HG02981 (cell line): Measurements from ENCODE around the gene MRPS27.

Experiments used
- ATAC-seq: cut with Tn5 transposase; IDR thresholded peaks from one replicate; pipeline ENCODE4 v1.9.1; 2021; ENCODE audit warnings: mild to moderate bottlenecking, moderate library complexity; ENCODE audit not compliant: unreplicated experiment

MRPS27 gene

DNA sequence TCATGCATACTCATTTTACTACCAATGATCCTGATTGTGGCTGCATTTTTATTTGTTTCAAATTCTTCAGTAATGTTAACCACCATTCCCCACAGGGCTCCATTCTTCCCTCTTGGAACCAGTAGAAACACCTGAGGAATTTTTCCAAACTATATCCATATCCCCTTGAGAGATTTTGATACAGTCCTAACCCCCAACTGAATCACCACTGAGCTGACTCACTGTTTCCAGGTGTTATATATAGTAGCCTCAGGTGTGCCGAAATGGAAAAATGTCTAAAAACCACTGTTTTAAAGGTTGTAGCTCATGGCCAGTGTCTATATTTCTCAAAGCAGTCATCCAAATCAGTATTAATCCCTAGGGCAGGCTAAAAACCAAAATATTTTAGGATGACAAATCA is 85.2 kb downstream of the MRPS27 start:
- no peak for ATAC-seq

GRCh38 chr5:72234265-72234700 is 85.8 kb downstream of the MRPS27 start:
- ATAC-seq, result peak; percentile 82

DNA sequence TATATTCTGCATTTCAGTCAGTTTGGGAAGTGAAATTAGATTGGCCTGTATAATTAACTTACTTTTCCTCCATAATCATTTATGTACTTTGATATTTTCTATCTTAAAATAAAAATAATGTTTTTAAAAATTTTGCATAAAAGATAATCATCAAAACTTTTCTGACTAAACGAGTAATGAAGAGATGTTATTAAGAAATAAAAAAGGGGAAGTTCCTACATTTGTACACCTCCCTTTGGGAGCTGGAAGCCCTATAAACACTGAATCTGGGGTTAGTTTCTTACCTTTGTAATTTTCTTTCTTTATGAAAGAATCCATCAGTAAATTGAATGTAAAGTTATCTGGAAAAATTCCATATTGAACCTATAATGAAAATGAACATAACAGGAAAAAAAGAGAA is 86.2 kb downstream of the MRPS27 start:
- ATAC-seq, result no peak

- ATAC-seq, result peak; percentile 2
Observed at GRCh38 chr5:72232838-72233237, 87.2 kb downstream of the MRPS27 start.

GRCh38 chr5:72231991-72232703 is 87.9 kb downstream of the MRPS27 start:
- peak; percentile 38 for ATAC-seq

DNA sequence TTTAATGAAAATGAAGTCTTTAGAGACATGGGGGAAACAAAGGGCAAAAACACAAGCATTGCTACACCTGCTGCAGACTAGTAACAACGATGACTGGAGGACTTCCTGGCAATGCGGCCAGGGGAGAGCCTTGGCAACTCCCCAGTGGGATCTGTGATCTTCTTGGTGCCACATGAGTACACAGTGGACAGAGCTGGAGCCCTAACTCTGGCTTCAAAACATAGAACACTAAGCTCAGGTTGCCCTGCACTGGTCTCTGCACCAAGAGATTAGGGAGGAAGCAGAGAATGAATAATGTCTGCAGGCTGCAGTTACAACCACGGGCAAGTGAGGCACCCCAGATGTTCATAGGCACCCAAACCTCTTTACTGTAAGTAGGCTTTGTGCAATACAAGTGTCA is 91.1 kb downstream of the MRPS27 start:
- no peak for ATAC-seq

DNA sequence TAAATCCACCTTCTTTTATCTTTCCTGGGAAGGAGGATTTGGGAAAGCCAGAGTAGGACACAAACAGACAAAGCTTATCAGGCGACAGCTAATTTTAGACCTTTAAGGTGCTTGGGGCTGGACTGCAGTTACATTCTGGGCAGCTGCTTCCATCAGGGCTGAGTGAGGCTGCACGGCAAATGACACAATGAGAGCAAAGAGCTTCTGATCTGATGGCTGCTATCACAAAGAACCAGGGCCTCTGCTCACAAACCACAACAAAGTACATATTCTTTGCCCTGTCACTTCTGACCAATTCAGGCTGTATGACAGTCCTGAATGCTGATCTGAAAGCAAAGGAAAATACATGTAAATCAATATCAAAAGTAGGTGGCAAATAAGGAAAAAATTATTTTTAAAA is 93.1 kb downstream of the MRPS27 start:
- ATAC-seq, result no peak

DNA sequence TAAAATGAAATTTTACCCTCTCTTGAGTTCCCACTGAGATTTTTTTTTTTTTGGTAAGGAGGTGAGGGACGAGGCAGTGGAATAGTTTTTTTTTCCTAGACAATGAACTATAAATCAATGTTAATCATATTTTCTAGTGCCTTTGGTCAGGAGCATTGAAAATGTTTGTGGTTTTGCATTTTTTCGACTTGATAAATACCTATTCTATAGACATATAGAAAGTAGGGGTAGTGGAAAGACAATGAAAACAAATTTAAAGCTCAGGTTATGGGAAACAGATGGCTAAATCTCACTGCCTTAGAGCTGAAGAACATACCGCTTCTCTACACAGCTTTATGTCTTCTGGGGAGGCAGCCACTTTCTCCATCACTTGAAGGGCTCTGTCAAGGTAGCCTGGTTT is 94.3 kb downstream of the MRPS27 start:
- ATAC-seq, result no peak

DNA sequence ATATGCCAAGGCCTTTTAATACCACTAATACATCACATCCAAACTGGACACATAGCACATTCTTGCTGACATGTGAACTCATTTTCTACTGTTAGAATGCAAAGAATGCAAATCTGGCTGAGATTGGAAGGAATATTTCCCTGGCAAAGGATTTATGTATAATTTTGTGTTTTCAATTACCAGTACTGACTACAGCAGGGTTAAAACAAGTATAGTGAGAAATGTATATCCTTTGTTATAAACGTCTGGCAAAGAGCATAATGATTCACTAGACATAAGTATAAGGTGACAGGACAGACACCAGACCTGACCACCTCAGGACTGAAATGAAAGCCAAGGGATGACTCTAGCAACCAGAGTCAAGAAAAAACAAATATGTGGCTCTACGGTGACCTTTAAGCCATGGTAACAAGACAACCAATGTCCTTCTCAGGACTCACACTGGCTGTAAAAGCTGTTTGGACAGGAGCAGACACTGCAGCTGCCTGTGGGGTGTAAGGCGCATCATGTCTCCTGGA is 95.0 kb downstream of the MRPS27 start:
- no peak for ATAC-seq

DNA sequence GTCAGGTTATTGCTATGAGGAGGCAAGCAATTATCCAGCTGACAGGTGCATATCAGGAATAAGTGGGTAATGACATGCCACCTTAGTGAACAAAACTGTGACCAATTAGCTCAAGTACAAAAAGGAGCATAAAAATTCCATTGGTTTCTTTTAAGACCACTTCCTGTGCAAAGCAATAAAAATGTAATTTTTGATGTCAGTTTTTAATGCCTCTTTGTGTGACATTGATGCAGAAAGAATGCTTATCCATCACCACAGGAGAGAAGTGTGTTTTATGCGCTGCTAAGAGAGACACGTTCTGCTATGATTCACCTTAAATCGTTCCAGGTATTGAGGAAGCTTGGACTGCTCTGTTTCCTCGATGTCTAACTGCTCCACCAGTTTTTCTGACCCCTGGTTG is 96.7 kb downstream of the MRPS27 start:
- ATAC-seq, result no peak

DNA sequence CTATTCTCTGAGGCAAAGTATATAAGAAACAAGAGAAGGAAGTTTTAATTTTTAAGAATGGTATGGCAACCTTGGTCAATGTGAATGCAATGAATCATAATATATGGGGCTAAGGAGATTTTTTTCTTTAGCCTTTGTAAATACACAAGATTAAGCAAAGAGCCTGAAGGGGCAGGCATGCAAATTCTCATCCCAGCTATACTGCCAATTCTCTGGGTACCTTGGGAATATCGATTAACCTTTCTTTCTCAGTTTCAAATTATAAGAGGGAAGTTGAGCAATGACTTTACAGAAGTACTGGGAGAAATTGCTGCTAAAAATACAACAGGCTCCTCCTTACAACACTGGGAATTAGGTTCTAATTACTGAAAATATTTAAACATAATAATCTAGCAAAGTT is 97.5 kb downstream of the MRPS27 start:
- ATAC-seq, result no peak

DNA sequence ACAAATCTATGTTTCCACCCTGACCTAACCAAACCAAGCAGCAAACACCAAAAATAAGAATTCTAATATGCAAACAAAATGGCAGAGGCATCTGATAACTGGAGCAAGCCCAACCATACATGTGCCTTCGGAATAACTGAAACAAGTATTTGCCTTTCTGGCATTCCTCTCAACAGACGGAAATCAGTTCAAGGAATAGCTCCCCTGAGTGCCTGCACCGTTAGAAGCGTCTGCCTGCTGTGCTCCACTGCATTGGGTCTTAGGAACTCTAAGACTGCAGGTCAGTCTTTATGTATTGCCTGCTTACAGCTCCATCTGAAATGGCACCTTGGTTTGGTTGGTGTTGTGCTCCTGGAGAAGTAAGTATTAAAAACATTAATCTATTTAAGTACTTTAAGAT is 98.5 kb downstream of the MRPS27 start:
- ATAC-seq, result no peak

DNA sequence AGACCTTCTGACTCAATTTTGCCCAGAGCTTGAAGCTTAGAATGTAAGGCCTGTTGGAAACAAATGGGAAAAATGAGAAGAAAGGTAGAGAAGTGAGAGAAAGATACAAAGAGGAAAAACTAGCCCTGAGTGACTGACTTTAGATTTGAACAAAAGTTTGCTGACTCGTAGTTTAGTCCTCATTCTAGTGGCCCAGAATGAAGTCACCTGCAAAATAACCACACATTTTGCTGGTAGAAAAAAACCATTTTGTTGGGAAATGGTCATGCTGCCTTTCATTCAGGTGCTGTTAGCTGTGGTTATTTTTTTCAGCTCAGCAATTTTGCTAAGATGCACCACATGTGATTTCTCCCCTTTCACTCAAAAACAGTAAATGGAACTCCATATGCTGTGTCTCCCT is 98.9 kb downstream of the MRPS27 start:
- ATAC-seq, result no peak

DNA sequence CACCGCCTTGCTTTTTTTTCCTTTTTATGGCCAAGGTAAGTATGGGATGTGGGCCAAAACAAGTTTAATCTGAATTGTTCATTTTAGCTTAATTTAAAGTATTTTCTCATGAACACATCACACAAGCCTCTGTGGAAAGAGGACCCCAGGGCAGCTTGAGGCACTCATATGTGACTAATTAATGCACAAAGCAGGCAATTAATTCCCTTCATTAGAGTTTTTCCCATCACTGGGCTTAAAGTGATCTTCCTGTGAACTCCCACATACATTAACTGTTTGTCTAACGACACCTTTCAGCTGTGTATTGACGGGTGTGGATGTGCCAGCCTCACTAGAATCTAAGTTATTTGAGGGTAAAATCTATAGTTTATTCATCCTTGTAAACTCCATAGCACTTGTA is 103.3 kb downstream of the MRPS27 start:
- no peak for ATAC-seq

GRCh38 chr5:72214168-72214567 is 105.9 kb downstream of the MRPS27 start:
- no peak for ATAC-seq

- no peak for ATAC-seq
Observed at GRCh38 chr5:72213482-72213881, 106.6 kb downstream of the MRPS27 start.

DNA sequence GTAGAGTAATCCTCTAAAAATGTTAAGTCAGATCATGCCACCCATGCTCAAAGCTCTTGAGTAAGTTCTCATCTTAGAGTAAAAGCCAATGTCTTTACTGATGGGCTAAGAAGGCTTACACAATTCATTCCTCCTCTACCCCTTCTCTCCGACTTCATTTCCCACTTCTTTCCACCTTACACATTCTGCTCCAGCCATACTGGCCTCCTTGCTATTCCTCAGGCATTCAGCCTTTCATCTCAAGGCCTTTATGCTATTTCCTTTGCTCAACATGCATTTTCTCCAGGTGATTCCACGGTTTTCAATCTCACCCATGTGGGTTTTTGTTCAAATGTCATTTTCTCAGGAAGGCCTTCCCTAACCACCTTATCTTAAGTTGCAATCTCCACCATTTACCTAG is 107.9 kb downstream of the MRPS27 start:
- ATAC-seq, result no peak

- ATAC-seq, result no peak
Observed at GRCh38 chr5:72210888-72211678, 109.0 kb downstream of the MRPS27 start.

DNA sequence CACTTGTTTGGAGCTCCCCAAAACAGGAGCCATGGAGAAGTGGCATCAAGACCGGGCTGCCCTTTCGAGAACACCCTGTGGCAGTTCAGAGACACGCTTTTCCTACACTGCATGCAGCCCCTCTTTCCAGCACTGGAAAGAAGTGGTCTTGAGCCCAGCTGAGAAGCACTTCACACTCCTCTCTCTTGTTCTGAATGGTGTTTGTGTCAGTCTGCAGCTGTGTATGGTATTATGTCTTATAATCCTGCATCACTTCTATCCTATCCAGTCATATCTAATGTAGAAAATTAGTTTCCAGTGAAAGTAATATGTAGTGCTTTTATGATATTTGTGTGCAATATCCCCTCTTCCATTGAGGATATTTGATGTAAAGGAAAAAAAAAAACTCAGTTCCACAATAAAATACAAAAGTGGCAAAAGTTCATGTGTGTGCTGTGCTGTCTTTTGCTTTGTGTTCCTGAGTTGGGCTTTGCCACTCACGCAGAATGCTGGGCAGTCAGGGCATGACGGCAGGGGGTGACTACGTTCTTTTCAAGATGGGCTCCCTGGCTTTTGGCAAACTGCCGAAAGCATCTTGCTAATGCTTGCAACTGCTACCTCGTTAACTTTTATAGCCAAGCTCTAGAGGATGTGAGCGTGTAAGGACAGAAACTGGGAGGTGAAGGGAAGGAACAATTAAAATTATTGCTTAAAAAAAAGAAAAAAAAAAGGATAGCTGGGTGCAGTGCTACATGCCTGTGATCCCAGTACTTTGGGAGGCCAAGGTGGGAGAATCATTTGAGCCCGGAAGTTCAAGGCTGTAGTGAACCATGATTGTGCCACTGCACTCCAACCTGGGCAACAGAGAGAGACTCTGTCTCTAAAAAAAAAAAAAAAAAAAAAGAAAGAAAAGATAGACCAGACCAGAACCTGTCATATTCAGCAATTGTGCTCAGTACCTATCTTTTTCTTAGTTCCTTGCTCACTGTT is 110.6 kb downstream of the MRPS27 start:
- ATAC-seq, result no peak

DNA sequence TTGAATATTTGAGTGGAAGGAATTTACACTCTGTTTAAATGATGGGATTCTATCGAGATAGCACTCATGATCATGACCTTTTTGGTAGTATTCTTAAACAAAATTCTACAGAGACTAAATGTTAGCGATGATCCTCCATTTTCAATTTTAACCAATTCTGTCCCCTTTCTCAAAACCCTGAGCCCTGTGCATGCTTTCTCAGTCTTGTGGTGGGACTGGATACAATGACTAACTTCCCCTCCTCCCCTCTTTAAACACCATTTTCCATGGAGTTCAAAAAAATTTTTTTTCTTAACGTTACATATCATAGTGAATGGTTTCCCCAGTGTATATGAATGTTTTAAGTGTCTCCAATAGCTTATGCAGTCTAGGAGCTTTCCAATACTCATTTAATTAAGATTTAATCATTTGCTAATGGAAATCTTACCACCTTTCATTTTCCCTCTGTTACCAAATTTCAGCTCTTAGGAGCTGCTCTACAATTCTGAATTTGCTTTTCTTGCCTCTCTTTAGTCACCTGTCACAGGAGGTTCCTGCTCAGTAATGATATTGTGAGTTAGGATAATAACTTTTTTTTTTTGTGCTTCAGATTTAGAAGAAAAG is 111.6 kb downstream of the MRPS27 start:
- ATAC-seq, result no peak

DNA sequence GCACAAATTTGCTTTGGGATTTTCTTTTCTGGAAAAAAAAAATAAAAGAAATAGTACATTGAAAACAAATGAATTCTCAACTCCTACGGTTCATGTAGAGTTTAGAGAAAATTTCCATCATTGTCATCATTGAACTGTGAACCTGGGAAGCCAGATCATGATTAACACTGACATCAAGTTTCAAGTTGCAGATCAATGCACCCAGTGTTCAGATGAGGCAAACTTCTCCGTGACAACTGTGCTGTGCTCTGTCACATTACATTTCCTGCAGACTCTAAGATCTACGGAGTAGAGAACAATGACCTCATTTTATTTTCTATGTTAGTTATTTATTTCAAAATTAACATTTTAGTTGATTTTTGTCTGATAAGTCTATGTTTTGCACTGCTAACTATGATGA is 113.0 kb downstream of the MRPS27 start:
- ATAC-seq, result no peak
